MM.1S (cell line): ENCODE results near the gene PEX16.

Experiments
- DNase-seq: peaks from one replicate; pipeline ENCODE4 v3.0.0-alpha.2; 2015
- H2AFZ ChIP-seq: fragments of 300-600 bp; sonication (generic); 2 replicates; pipeline ENCODE4 v1.6.0; 2016; ENCODE audit warnings: antibody characterized with exemption, low read length
- H3F3A ChIP-seq: fragments of 300-600 bp; sonication (generic); 2 replicates; pipeline ENCODE4 v1.6.1; 2016; ENCODE audit warnings: mild to moderate bottlenecking, antibody characterized with exemption, low read length, moderate library complexity, mixed read lengths; ENCODE audit not compliant: insufficient read depth
- H3K27ac ChIP-seq: fragments of 300-600 bp; sonication (generic); 2 replicates; pipeline ENCODE4 v1.5.1; 2016; ENCODE audit warnings: mild to moderate bottlenecking, low read length
- H3K27me3 ChIP-seq: fragments of 300-600 bp; sonication (generic); replicated peaks from 2 replicates; pipeline ENCODE4 v1.6.0; 2016; ENCODE audit warnings: low read length; ENCODE audit not compliant: insufficient read depth
- H3K36me3 ChIP-seq: fragments of 300-600 bp; sonication (generic); replicated peaks from 2 replicates; pipeline ENCODE4 v1.6.1; 2016; ENCODE audit warnings: mild to moderate bottlenecking, low read length, mixed read lengths; ENCODE audit not compliant: insufficient read depth
- H3K4me1 ChIP-seq: fragments of 300-600 bp; sonication (generic); 2 replicates; pipeline ENCODE4 v1.6.1; 2016; ENCODE audit warnings: low read length, mixed read lengths
- H3K4me2 ChIP-seq: fragments of 300-600 bp; sonication (generic); 2 replicates; pipeline ENCODE4 v1.6.0; 2016; ENCODE audit warnings: low read depth, low read length
- H3K4me3 ChIP-seq: fragments of 300-600 bp; sonication (generic); 2 replicates; pipeline ENCODE4 v1.5.1; 2016; ENCODE audit warnings: low read length, mixed read lengths
- H3K79me2 ChIP-seq: fragments of 300-600 bp; sonication (generic); 2 replicates; pipeline ENCODE4 v1.6.1; 2016; ENCODE audit warnings: mixed run types, low read length, mixed read lengths
- H3K9ac ChIP-seq: fragments of 300-600 bp; sonication (generic); 2 replicates; pipeline ENCODE4 v1.6.1; 2016; ENCODE audit warnings: low read length, mixed read lengths
- H3K9me2 ChIP-seq: fragments of 300-600 bp; sonication (generic); replicated peaks from 2 replicates; pipeline ENCODE4 v1.6.1; 2016; ENCODE audit warnings: mild to moderate bottlenecking, low read length, mixed read lengths; ENCODE audit not compliant: insufficient read depth
- H3K9me3 ChIP-seq: fragments of 300-600 bp; sonication (generic); replicated peaks from 2 replicates; pipeline ENCODE4 v1.6.1; 2016; ENCODE audit warnings: mild to moderate bottlenecking, low read length, mixed read lengths; ENCODE audit not compliant: insufficient read depth
- H4K20me1 ChIP-seq: fragments of 300-600 bp; sonication (generic); 2 replicates; pipeline ENCODE4 v1.6.1; 2016; ENCODE audit warnings: mild to moderate bottlenecking, low read length, moderate library complexity, mixed read lengths; ENCODE audit not compliant: insufficient read depth
- EZH2 ChIP-seq: fragments of 300-600 bp; sonication (generic); optimal IDR thresholded peaks from 2 replicates; pipeline ENCODE3; 2017; ENCODE audit warnings: low read depth, mild to moderate bottlenecking, antibody characterized with exemption, low read length, mixed read lengths
- EZH2phosphoT487 ChIP-seq: fragments of 300-600 bp; sonication (generic); IDR thresholded peaks from 2 replicates; pipeline ENCODE4 v1.6.1; 2018; ENCODE audit warnings: antibody characterized with exemption, low read length
- TF ChIP-seq, protein P1 (sequence below): fragments of 300-600 bp; sonication (generic); IDR thresholded peaks from 2 replicates; pipeline ENCODE4 v1.5.1; 2016; ENCODE audit warnings: antibody characterized with exemption, low read length, mixed read lengths

PEX16 gene

DNA sequence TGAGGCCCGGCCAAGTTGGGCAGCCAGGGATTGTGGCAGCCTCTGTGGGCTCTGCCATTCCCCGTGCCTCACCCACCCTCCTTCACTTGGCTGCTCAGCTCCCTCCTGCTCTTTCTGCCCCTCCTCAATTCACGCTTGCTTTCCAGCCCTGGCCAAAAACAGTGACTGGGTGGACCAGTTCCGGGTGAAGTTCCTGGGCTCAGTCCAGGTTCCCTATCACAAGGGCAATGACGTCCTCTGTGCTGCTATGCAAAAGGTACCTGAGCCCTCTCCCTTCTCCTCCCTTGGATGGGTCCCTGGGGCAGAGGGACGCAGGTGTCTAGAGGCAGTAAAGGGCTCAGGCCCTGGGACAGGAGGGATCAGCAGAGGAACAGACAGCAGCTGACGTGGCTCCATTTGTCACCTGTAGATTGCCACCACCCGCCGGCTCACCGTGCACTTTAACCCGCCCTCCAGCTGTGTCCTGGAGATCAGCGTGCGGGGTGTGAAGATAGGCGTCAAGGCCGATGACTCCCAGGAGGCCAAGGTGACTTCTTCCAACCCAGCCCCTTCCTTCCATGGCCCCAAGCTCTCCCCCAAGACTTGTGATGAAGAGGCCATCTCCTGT, 13.3 kb downstream of the PEX16 start:
- H3K9ac ChIP-seq = no peak overlapping the region
- H3K79me2 ChIP-seq = no peaks in the 10 kb centered on the region
- H3K9me2 ChIP-seq = no peaks in the 10 kb centered on the region
- no peak for DNase-seq
- H3K27ac ChIP-seq = no peak overlapping the region
- H3K9me3 ChIP-seq = no peaks in the 10 kb centered on the region
- H3F3A ChIP-seq = no peaks in the 10 kb centered on the region
- no peak overlapping the region for H3K4me2 ChIP-seq
- H3K27me3 ChIP-seq = peaks cover 26% of the 10 kb centered on the region
- TF ChIP-seq EZH2 (no peak), EZH2phosphoT487 (no peak)
- TF ChIP-seq, protein P1, sequence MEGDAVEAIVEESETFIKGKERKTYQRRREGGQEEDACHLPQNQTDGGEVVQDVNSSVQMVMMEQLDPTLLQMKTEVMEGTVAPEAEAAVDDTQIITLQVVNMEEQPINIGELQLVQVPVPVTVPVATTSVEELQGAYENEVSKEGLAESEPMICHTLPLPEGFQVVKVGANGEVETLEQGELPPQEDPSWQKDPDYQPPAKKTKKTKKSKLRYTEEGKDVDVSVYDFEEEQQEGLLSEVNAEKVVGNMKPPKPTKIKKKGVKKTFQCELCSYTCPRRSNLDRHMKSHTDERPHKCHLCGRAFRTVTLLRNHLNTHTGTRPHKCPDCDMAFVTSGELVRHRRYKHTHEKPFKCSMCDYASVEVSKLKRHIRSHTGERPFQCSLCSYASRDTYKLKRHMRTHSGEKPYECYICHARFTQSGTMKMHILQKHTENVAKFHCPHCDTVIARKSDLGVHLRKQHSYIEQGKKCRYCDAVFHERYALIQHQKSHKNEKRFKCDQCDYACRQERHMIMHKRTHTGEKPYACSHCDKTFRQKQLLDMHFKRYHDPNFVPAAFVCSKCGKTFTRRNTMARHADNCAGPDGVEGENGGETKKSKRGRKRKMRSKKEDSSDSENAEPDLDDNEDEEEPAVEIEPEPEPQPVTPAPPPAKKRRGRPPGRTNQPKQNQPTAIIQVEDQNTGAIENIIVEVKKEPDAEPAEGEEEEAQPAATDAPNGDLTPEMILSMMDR = no peak
- no peaks in the 10 kb centered on the region for H3K4me1 ChIP-seq
- H3K4me3 ChIP-seq = no peak overlapping the region
- H4K20me1 ChIP-seq = no peaks in the 10 kb centered on the region
- H2AFZ ChIP-seq = no peak overlapping the region
- H3K36me3 ChIP-seq = no peaks in the 10 kb centered on the region

DNA sequence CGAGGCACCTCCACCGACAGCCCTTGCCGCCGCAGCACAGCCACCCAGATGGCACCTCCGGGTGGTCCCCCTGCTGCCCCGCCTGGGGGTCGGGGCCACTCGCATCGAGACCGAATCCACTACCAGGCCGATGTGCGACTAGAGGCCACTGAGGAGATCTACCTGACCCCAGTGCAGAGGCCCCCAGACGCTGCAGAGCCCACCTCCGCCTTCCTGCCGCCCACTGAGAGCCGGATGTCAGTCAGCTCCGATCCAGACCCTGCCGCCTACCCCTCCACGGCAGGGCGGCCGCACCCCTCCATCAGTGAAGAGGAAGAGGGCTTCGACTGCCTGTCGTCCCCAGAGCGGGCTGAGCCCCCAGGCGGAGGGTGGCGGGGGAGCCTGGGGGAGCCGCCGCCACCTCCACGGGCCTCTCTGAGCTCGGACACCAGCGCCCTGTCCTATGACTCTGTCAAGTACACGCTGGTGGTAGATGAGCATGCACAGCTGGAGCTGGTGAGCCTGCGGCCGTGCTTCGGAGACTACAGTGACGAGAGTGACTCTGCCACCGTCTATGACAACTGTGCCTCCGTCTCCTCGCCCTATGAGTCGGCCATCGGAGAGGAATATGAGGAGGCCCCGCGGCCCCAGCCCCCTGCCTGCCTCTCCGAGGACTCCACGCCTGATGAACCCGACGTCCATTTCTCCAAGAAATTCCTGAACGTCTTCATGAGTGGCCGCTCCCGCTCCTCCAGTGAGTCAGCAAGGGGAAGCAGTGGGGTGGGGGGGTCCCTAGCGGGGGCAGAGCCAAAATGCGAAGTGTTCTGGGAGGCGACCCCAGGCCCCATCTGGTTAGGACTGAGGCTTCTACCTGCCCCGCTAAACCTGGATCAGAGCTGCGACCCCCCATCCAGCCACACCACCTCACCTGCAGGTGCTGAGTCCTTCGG, 15.0 kb downstream of the PEX16 start:
- TF ChIP-seq, protein P1 = no peak
- TF ChIP-seq EZH2phosphoT487 (no peak), EZH2 (no peak)
- no peak for DNase-seq
- H3F3A ChIP-seq = no peaks in the 10 kb centered on the region
- no peaks in the 10 kb centered on the region for H3K36me3 ChIP-seq
- H3K4me1 ChIP-seq = no peaks in the 10 kb centered on the region
- H3K9ac ChIP-seq = no peak overlapping the region
- H3K27ac ChIP-seq = no peak overlapping the region
- H3K9me3 ChIP-seq = no peaks in the 10 kb centered on the region
- H3K9me2 ChIP-seq = no peaks in the 10 kb centered on the region
- H2AFZ ChIP-seq = no peak overlapping the region
- H3K79me2 ChIP-seq = no peaks in the 10 kb centered on the region
- H3K4me3 ChIP-seq = no peak overlapping the region
- no peaks in the 10 kb centered on the region for H4K20me1 ChIP-seq
- no peak overlapping the region for H3K4me2 ChIP-seq
- H3K27me3 ChIP-seq = peaks cover 43% of the 10 kb centered on the region

DNA sequence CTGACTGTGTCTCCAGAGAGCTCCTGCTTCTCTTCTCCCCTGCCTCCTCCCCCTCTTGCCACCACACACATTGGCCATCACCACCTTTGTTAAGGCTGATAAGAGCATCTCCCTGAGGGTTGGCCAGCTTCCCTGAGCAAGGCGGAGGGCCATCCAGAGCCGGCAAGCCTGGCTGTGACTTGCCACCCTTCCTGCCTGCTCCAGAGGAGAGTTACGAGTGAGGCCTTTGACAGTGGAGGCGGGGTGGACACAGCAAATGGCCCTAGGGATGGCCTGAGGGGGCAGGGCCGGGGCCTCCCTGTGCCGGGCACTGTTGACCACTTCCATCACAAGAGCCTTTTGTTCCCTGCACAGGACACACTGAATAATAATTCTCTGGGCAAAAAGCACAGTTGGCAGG, 16.1 kb downstream of the PEX16 start:
- Histone ChIP-seq H3K4me3 (no peak overlapping the region), H3K9me3 (no peaks in the 10 kb centered on the region), H2AFZ (no peak overlapping the region), H4K20me1 (no peaks in the 10 kb centered on the region), H3K9ac (no peak overlapping the region), H3K4me1 (no peaks in the 10 kb centered on the region), H3F3A (no peaks in the 10 kb centered on the region), H3K9me2 (no peaks in the 10 kb centered on the region), H3K27me3 (peaks cover 54% of the 10 kb centered on the region), H3K36me3 (no peaks in the 10 kb centered on the region), H3K27ac (no peak overlapping the region), H3K79me2 (no peaks in the 10 kb centered on the region), H3K4me2 (no peak overlapping the region)
- no peak for DNase-seq
- TF ChIP-seq, protein P1 = no peak
- TF ChIP-seq EZH2phosphoT487 = no peak
- no peak for TF ChIP-seq EZH2
